Measurements from ENCODE around the gene DNAJC12.
"Not testable (repeated sequence)": the region's sequence is repeated elsewhere in the genome, so short reads cannot be mapped to it uniquely, and the experiment has no call there.

- TF ChIP-seq CTCF (IDR thresholded peaks at IDR 0.05); EZH2 (IDR thresholded peaks at IDR 0.05; ENCODE audit: borderline replicate concordance, insufficient read depth, low read depth, low read length, poor library complexity, severe bottlenecking): not testable (repeated sequence)
These were observed 1.5 kb upstream of the DNAJC12 start for GRCh38 chr10:67839511-67839910.
